ENCODE measurements around the gene SH3RF3.
"Not testable (repeated sequence)": the region's sequence is repeated elsewhere in the genome, so short reads cannot be mapped to it uniquely, and the experiment has no call there.

Gene SH3RF3

DNA sequence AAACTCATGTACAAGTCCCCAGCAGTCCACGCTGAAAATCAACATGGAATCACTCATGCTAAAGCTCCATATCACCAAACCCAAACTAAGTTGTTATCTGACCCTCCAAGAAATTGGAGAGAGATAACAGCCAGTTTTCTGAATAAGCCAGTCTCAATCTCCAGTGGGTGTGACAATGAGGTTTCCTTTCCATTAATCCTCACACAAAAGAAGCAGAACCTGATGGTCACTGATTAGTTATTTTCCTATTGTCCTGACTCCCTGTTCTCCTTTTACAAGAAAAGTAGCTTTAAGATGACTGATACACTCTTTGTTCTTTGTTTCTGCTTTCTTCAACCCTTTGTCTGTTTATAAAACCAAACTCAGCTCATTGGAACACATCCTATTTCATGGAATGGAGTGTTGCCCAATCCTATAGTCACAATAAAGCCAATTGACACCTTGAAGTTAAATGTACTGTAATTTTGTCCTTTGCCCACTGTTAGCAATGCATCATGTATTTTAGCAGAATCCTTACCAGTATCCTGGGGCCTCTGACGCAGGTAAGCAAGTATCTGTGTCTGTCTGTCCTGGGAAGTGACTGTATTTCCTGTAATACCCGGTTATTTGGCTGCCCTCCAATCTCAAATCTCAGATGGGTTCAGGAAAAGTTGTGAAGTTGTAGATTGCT, 30.6 kb upstream of the SH3RF3 start:
- DNase-seq (ENCODE audit: low read depth), result no peak
- no peak overlapping the region for H3K4me3 ChIP-seq (ENCODE audit: low read depth, low read length)
- TF ChIP-seq, protein P1, sequence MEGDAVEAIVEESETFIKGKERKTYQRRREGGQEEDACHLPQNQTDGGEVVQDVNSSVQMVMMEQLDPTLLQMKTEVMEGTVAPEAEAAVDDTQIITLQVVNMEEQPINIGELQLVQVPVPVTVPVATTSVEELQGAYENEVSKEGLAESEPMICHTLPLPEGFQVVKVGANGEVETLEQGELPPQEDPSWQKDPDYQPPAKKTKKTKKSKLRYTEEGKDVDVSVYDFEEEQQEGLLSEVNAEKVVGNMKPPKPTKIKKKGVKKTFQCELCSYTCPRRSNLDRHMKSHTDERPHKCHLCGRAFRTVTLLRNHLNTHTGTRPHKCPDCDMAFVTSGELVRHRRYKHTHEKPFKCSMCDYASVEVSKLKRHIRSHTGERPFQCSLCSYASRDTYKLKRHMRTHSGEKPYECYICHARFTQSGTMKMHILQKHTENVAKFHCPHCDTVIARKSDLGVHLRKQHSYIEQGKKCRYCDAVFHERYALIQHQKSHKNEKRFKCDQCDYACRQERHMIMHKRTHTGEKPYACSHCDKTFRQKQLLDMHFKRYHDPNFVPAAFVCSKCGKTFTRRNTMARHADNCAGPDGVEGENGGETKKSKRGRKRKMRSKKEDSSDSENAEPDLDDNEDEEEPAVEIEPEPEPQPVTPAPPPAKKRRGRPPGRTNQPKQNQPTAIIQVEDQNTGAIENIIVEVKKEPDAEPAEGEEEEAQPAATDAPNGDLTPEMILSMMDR (IDR thresholded peaks at IDR 0.05; ENCODE audit: low read depth, low read length, missing control alignments), result no peak

- DNase-seq (ENCODE audit: low read depth), result no peak
- H3K4me3 ChIP-seq (ENCODE audit: low read depth, low read length), result no peak overlapping the region
Observed at GRCh38 chr2:109098921-109099273, 30.1 kb upstream of the SH3RF3 start.

DNA sequence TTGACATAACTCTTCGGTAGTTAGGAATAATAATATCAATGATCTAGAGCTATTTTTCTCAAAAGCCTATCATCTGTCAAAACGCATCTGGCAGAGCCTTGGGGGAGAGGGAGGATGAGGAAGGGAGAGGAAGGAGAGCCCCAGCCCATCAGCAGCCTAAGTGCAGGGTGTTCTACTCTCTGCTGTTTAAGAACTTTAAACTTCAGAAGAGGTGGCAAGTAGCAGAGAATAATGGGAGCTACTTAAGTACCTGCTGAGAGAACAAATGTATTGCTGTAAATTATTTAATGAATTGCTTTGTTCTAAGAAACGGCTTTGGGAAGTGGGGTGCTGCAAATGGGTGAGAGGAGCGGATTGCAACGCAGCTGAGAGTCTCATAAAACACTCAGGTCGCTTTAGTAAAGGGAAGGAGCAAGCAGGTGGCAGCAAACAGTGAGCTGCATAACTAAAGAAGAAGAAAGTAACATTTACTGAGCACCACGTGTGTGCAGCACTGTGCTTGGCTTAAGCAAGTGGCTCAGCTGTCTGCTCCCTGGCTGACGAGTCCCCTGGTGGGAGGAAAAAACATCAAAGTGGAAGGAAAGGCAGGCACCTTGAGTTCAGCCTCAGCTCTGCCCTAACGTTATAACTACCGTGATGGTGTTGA, 26.3 kb upstream of the SH3RF3 start:
- TF ChIP-seq, protein P1 (IDR thresholded peaks at IDR 0.05; ENCODE audit: low read depth, low read length, missing control alignments), result no peak

More at GRCh38 chr2:109098921-109099273, 30.1 kb upstream of the SH3RF3 start:
- TF ChIP-seq, protein P1 (IDR thresholded peaks at IDR 0.05; ENCODE audit: low read depth, low read length, missing control alignments), result no peak

GRCh38 chr2:109105113-109105512, 23.9 kb upstream of the SH3RF3 start:
- TF ChIP-seq, protein P1 (IDR thresholded peaks at IDR 0.05; ENCODE audit: low read depth, low read length, missing control alignments), result no peak
- no peak overlapping the region for H3K4me3 ChIP-seq (ENCODE audit: low read depth, low read length)
- no peak for DNase-seq (ENCODE audit: low read depth)

More for the DNA sequence above, 26.3 kb upstream of the SH3RF3 start:
- no peak for DNase-seq (ENCODE audit: low read depth)
- no peak overlapping the region for H3K4me3 ChIP-seq (ENCODE audit: low read depth, low read length)

- TF ChIP-seq, protein P1 (IDR thresholded peaks at IDR 0.05; ENCODE audit: low read depth, low read length, missing control alignments), result no peak
- no peak for DNase-seq (ENCODE audit: low read depth)
- H3K4me3 ChIP-seq (ENCODE audit: low read depth, low read length), result no peak overlapping the region
Observed at GRCh38 chr2:109108740-109109139, 20.3 kb upstream of the SH3RF3 start.

GRCh38 chr2:109109342-109109741, 19.7 kb upstream of the SH3RF3 start:
- DNase-seq (ENCODE audit: low read depth), result no peak
- no peak overlapping the region for H3K4me3 ChIP-seq (ENCODE audit: low read depth, low read length)
- TF ChIP-seq, protein P1 (IDR thresholded peaks at IDR 0.05; ENCODE audit: low read depth, low read length, missing control alignments), result no peak

DNA sequence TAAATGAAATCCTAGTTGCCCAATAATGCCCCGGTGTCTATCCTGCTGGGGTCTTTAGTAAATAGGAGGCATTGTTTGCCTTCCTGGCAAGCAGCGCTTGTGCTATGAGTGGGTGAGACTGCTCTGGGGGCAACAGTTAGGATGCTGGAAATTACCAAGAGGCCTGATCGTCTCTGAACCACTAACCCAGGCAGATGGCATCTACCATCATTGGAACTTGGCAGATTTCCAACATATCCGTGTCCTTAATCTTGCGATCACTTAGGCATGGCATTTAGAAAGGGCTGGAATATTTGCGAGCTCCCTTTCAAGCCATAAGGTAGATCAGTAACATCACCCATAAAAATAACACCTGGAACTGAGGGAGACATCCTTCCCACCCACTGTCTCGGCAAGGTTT, 18.8 kb upstream of the SH3RF3 start:
- H3K4me3 ChIP-seq (ENCODE audit: low read depth, low read length), result no peak overlapping the region
- DNase-seq (ENCODE audit: low read depth), result no peak
- TF ChIP-seq, protein P1 (IDR thresholded peaks at IDR 0.05; ENCODE audit: low read depth, low read length, missing control alignments), result no peak

DNA sequence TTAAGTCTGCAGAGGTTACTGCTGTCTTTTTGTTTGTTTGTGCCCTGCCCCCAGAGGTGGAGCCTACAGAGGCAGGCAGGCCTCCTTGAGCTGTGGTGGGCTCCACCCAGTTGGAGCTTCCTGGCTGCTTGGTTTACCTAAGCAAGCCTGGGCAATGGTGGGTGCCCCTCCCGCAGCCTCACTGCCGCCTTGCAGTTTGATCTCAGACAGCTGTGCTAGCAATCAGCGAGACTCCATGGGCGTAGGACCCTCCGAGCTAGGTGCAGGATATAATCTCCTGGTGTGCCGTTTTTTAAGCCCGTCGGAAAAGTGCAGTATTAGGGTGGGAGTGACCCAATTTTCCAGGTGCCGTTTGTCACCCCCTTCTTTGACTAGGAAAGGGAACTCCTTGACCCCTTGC, 11.8 kb upstream of the SH3RF3 start:
- H3K4me3 ChIP-seq (ENCODE audit: low read depth, low read length); DNase-seq (ENCODE audit: low read depth): not testable (repeated sequence)
